HG02938 (cell line): ENCODE data around the gene CAMTA1.
"Not testable (repeated sequence)": the region's sequence is repeated elsewhere in the genome, so short reads cannot be mapped to it uniquely, and the experiment has no call there.

Experiments
- ATAC-seq: cut with Tn5 transposase; IDR thresholded peaks from one replicate; pipeline ENCODE4 v1.9.1; 2021; ENCODE audit warnings: mild to moderate bottlenecking, moderate library complexity; ENCODE audit not compliant: unreplicated experiment

CAMTA1 gene

DNA sequence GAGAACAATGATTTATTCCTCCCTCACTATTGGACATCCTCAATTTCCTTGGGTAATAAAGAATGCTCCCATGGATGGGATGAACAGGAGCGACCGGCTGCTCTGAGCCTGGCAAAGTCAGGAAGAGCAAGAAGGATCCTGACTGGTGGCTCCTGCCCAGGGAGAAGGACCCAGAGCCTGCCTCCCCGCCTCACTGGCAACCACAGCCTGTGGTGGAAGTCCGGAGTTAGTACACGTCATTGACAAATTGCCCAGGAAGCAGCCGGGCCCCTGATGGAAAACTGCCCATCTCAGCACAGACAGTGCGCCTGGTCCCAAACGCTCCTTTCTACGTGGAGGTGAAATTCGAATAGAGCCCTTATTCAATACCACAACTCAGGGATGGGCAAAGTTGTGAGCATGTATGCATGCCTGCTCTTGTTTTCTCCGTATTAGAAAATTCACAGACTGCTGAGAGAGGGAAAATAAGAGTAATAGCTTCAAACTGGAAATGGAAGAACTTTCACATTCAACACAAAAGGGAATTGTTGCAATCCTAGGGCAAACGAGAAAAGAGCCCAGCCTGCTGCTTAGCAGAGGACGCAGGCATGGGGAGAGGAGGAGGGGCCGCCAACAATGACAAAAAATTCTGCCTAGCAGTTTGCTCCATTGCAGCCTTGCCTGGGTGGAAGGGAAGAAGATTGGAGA, 588.8 kb downstream of the CAMTA1 start:
- no peak for ATAC-seq

GRCh38 chr1:7374563-7375160, 589.4 kb downstream of the CAMTA1 start:
- no peak for ATAC-seq

DNA sequence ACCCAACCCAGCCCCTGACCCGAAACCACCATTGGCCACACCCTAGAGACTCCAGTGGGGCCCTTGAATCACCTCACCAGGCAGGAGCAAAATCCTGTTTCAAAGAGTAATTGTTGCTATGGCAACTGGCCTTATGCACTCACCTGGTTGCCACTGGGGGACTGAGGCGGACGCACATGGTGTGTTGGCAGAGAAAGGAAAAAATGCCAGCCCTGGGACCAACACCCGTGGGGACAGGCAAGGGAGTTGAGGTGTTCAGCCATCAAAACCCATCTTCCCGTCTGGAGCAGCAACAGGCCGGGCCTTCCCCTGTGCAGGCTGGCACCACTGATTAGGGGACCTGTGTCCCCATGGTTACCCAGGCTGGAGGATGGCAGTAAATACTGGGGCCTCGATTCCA, 590.1 kb downstream of the CAMTA1 start:
- ATAC-seq = no peak

- no peak for ATAC-seq
Observed at GRCh38 chr1:7375781-7376660, 590.8 kb downstream of the CAMTA1 start.

DNA sequence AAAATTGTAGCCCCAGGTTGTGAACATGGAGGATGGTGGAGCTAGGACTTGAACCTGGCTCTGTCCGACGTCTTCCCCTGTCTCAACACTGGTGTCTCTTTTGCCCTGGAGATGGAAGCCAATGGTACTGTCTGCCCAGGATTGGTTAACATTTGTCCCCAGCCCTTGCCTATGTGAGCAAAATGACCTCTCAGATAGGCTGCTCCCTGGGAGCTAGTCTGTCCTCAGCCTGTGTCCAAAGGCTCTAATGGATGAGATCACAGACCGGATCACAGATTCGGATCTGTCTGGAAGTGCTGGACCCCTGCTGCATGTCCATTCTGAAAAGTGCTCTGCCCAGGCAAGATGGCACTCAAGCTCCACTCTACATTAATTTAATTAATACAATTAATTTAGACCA, 591.4 kb downstream of the CAMTA1 start:
- ATAC-seq = no peak

DNA sequence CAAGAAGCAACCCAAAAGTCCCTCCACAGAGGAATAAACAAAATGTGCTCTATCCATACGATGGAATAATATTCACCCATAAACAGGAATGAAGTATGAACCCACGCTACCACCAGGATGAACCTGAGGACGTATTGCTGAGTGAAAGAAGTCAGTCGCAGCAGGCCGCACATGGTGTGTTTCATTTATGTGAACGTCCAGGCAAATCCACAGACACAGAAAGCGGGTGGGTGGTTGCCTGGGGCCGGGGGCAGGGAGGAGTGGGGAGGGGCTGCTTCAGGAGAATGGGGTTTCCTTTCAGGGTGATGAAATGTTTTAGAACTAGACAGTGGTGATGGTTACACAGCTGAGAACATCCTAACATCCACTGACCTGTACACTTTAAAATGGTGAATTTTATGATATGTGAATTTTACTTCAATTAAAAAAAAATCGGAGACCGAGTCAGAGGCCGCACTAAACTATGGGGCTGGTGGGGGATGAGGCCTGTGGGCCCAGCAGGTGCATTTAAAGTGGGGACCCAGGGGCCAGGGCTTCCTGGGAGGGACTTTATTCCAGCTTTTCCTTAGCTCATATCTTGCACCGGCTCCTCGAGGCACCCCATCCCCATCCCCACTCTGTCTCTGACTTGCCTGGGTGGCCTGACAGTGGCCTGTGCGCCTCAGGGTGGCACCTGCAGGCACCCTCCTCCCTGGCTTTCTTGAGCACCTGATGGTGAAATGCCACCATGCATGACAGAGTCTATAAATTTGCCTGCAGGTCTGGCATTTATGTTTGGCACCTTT, 593.3 kb downstream of the CAMTA1 start:
- ATAC-seq = no peak

DNA sequence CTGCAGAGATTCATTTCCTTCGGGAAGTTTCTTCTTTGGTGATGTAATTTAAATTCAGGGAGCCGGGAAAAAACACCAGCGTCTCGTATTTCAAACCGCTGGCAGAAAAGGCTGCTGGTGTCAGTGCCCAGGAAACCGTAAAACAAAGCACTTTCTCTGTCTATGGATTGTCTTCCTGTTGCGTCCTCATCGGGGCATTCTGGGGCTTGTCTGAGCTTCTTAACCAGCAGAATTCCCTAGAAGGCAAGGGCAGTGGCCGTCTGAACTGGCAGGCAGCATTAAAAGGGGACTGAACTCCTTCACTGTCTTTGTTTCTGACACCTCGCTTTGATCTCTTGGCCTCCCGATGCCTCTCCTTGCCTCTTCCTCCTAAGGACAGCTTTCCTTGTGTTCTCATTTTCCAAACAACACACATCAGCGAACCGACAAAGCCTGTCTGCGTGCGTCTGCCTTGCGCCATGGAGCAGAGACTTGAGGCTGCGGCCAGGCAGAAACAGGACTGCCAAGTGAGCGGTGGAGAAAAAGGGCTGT, 594.3 kb downstream of the CAMTA1 start:
- no peak for ATAC-seq

- not testable (repeated sequence) for ATAC-seq
Observed at GRCh38 chr1:7380068-7380467, 594.8 kb downstream of the CAMTA1 start.

GRCh38 chr1:7380712-7381111, 595.5 kb downstream of the CAMTA1 start:
- no peak for ATAC-seq

DNA sequence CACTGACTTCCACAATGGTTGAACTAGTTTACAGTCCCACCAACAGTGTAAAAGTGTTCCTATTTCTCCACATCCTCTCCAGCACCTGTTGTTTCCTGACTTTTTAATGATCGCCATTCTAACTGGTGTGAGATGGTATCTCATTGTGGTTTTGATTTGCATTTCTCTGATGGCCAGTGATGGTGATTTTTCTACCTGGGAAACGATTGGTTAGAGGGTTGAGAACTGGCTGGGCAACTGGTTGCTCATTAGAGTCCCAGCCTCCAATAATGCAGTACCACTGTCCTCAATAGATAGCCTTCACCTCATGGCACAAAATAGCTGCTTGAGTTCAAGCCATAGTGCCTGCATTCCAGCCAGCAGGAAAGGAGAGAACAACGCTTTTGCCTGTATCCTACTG, 596.5 kb downstream of the CAMTA1 start:
- not testable (repeated sequence) for ATAC-seq

DNA sequence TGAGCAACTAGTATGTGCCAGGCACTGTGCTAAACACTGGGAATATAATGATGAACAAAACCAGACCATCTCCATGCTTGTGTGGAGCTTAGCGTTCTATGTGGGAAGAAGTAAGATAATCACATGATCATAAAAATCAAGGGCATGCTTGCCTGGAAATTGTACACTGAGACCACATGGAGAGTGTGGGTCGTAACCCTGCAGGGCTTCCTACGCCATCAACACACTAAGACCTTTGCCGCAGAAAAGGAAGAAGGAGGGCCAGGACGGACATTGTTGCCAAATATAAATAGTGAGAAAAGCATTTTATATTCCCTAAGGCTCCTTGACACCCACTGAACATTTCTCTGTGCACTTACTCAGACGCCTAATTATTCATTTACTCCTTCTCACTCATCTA, 597.7 kb downstream of the CAMTA1 start:
- ATAC-seq = no peak

- no peak for ATAC-seq
Observed at GRCh38 chr1:7383671-7384520, 598.6 kb downstream of the CAMTA1 start.

DNA sequence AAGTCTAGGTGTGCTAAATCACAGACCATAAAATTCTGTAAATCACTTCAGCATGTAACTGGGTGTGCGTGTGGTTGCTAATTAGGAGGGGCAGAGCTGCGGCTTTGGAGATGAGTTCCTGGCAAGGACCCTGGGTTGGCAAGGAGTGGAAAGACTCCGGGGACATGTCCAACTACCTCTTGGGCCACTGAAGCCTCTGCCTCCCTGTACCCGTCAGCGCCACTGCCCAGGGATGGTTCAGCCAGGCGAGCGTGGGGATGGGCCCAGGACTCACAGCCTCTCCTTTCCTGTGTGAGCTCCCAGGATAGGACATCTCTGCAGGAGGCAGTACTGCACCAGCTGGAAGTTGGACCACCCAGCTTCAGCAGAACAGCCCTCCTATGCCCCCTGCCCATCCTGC, 599.4 kb downstream of the CAMTA1 start:
- ATAC-seq = no peak

- no peak for ATAC-seq
Observed at GRCh38 chr1:7385471-7386225, 600.4 kb downstream of the CAMTA1 start.

- ATAC-seq = no peak
Observed at GRCh38 chr1:7386226-7387052, 601.2 kb downstream of the CAMTA1 start.

- no peak for ATAC-seq
Observed at GRCh38 chr1:7387053-7387927, 602.0 kb downstream of the CAMTA1 start.

- ATAC-seq = no peak
Observed at GRCh38 chr1:7388141-7388487, 602.9 kb downstream of the CAMTA1 start.
